GM10266 (cell line): Measurements from ENCODE around the gene POLR2B.
"Not testable (repeated sequence)": the region's sequence is repeated elsewhere in the genome, so short reads cannot be mapped to it uniquely, and the experiment has no call there.

Source experiments
- DNase-seq: peaks from one replicate; pipeline ENCODE4 v3.0.0; 2012; ENCODE audit errors: extremely low spot score
- CTCF ChIP-seq: IDR thresholded peaks from 2 replicates; pipeline ENCODE4 v1.5.1; 2012; ENCODE audit warnings: mild to moderate bottlenecking, low read depth; ENCODE audit not compliant: control insufficient read depth, insufficient read depth; ENCODE audit errors: missing control alignments

Gene POLR2B

DNA sequence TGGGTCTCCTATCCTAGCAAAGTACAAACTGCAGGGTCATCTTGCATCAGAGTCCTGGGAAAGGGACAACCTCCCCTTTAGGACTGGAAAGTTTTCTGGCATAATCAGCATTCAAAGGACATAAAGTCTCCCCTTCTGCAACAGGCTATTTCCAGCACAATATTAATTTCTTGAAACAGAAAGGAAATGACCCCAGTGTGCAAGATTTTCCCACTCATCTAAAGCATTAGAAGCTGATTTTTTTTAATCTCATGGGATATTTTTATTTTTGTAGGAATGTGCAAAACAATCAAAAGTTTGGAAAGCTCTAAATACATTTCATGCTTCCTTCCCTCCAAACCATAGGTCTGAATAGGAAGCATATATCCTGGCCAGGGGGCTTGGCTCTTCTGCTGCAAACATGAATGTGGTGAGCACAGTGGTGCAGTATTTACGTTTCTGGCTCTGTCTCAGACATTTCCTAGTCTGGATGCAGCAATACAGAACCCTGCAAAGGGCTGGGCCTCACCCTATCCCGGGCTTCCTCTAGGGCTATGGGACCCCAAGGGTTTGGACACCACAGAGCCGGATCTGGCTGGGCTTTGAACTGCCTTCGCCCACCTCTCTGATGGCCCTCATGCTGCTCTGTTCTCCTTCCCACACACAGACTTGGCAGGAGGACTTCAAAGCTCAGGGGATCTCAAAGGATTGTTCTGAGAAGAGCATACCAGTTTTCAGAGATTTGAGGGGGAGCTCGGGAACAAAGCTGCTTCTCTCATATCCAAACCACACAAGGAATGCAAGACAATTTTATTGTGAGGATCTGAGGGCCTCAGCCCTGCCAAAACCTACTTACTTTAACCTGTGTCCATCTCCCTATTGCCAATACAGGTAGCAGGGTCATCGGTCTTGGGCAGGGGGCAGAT lies 64.9 kb downstream of the POLR2B start:
- TF ChIP-seq CTCF: no peak
- DNase-seq: no peak

DNA sequence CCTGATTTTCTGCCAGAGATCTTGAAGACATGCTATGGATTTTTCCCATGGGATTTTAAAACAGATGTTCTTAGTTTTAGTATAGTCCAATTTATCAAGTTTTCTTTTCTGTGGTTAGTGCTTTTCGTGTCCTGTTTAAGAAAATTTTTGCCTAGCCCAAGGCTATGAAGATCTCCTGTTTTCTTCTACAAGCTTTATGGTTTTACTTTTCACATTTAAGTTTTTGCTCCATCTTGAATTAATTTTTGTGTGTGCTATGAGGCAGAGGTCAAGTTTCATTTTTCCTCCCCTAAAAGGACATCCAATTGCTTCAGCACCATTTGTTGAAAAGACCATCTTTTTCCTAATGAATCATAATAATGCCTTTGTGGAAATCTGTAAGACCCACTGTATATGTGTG lies 65.6 kb downstream of the POLR2B start:
- no peak for TF ChIP-seq CTCF
- no peak for DNase-seq

DNA sequence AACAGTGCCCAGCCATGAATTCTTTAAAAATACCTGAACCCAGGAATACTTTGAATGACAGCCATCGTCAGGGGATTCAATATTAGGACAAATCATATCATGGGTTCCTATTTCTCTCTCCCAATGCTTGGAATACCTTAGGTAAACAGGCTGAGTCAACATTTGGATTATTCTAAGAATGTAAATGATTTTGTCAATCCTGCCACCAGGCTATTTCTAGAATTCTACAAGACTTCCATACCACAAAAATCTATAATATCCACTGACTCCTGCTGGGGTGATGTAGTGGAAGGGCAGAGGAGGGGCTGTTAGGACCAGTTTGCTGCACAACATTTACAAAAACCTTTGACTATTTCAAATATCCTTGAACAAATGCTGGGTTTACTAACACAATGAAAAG lies 66.3 kb downstream of the POLR2B start:
- no peak for TF ChIP-seq CTCF
- DNase-seq: no peak

DNA sequence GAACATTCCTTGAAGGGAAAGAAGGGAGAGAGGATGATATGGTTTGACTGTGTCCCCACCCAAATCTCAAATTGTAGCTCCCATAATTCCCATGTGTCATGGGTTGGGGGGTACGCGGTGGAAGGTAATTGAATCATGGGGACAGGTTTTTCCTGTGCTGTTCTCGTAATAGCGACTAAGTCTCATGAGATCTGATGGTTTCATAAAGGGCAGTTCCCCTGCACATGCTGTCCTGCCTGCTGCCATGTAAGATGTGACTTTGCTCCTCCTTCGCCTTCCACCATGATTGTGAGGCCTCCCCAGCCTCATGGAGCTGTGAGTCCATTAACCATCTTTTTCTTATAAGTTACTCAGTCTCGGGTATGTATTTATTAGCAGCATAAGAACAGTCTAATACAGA lies 68.3 kb downstream of the POLR2B start:
- not testable (repeated sequence) for DNase-seq

- no peak for TF ChIP-seq CTCF
- DNase-seq: no peak
These were observed 70.1 kb downstream of the POLR2B start for GRCh38 chr4:57048590-57049304.

DNA sequence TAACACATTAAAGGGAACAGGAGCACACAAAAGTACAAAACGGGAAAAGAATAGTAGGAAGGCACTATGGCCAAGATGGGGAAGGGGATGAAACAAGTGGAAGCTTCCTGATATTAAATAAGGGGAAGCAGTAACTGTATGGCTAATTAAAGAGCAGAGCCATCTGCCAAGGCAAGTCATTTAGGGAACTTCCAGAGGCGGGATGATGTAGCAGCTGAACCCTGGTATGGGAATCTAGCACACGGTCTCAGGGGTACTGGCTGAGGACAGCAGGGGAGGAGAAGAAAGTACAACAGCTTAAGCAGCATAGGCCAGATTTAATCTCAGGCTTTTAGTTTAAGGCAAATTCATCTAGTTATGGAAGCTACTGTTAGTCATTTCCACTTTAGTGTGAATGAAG lies 72.4 kb downstream of the POLR2B start:
- no peak for DNase-seq
- no peak for TF ChIP-seq CTCF

DNA sequence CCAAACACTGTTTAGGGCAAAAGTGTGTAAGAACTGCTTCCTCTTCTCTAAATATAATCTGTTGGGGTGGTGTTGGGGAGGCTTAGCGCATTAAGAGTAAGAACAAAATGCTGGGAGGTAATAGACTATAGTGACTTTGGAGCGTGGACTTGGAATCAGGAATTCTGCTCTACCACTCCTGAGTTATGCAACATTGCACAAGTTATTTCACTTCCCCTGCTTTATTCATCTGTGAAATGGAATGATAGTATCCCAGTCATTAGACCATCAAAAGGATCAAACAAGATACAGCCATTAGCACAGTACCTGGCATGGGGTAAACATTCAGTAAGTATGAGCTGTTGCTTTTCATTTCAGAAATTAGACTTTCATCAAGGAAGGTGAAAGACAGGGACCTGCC lies 72.8 kb downstream of the POLR2B start:
- DNase-seq: no peak
- no peak for TF ChIP-seq CTCF

DNA sequence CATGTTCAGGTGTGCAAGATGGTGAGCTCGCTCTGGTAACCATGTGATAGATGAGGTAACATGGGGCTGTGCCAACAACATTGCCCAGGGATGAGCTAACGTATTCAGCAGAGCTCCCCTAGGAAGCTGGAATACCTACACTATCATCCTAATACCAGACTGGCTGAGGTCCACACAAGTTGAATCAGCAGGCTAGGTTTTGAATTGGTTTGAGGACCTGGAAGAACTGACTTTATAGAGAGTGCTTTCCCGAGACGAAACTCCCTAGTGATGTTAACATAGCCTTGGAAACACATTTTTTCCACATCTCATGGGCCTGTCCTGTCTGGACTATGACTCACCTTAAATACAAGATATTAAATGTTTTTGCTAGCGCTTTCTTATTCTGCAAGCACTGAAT lies 74.8 kb downstream of the POLR2B start:
- TF ChIP-seq CTCF: no peak
- no peak for DNase-seq
